Endodermal cell (in vitro differentiated cells): Measurements from ENCODE around the gene S100PBP. TPM values are rescaled to one million over a fixed set of nuclear protein-coding genes. Genes with fewer than 3 reads are reported as not detected.
"Not testable (repeated sequence)": the region's sequence is repeated elsewhere in the genome, so short reads cannot be mapped to it uniquely, and the experiment has no call there.

Experiments
- DNase-seq: peaks from one replicate; pipeline ENCODE4 v3.0.0-alpha.2; 2017
- H3K27ac ChIP-seq: 2 replicates; pipeline ENCODE4 v1.5.1; 2013; ENCODE audit warnings: mild to moderate bottlenecking, low read depth, low read length, moderate library complexity
- H3K27me3 ChIP-seq: 2 replicates; pipeline ENCODE4 v1.6.1; 2013; ENCODE audit warnings: mild to moderate bottlenecking, low read length, moderate library complexity; ENCODE audit not compliant: insufficient read depth, control insufficient read depth, poor library complexity, severe bottlenecking
- H3K36me3 ChIP-seq: 2 replicates; pipeline ENCODE4 v1.7.0; 2013; ENCODE audit warnings: mild to moderate bottlenecking, low read length, moderate library complexity; ENCODE audit not compliant: control insufficient read depth, insufficient read depth
- H3K4me1 ChIP-seq: one replicate; pipeline ENCODE4 v1.7.0; 2013; ENCODE audit warnings: low read length; ENCODE audit not compliant: control insufficient read depth, insufficient read depth
- H3K4me3 ChIP-seq: 2 replicates; pipeline ENCODE4 v1.5.1; 2013; ENCODE audit warnings: mild to moderate bottlenecking, low read length, moderate library complexity
- H3K9ac ChIP-seq: 2 replicates; pipeline ENCODE4 v1.6.1; 2013; ENCODE audit warnings: mild to moderate bottlenecking, low read length, moderate library complexity; ENCODE audit not compliant: poor library complexity, severe bottlenecking; ENCODE audit errors: extremely low read depth
- H3K9me3 ChIP-seq: 2 replicates; pipeline ENCODE4 v1.6.1; 2013; ENCODE audit warnings: mild to moderate bottlenecking, low read length, moderate library complexity; ENCODE audit not compliant: control insufficient read depth
- H3K27ac Mint-ChIP-seq: 2 replicates; pipeline ENCODE4 v1.8.0; 2020; ENCODE audit warnings: mixed read lengths
- H3K27me3 Mint-ChIP-seq: 2 replicates; pipeline ENCODE4 v1.8.0; 2021; ENCODE audit warnings: mild to moderate bottlenecking, mixed read lengths; ENCODE audit not compliant: insufficient read depth
- H3K36me3 Mint-ChIP-seq: 2 replicates; pipeline ENCODE4 v1.8.0; 2020; ENCODE audit warnings: low read depth, mixed read lengths
- H3K4me1 Mint-ChIP-seq: 2 replicates; pipeline ENCODE4 v1.8.0; 2020; ENCODE audit warnings: mixed read lengths
- H3K4me3 Mint-ChIP-seq: 2 replicates; pipeline ENCODE4 v1.8.0; 2020; ENCODE audit warnings: mild to moderate bottlenecking, moderate library complexity, mixed read lengths
- H3K9me3 Mint-ChIP-seq: 2 replicates; pipeline ENCODE4 v1.8.0; 2020; ENCODE audit warnings: mild to moderate bottlenecking, mixed read lengths
- CTCF ChIP-seq: fragments of 200-600 bp; sonication (generic); conservative IDR thresholded peaks from 2 replicates; pipeline ENCODE4 v1.5.0; 2021; ENCODE audit warnings: antibody characterized with exemption, mild to moderate bottlenecking
- WGBS, 2 experiments: methylation state at CpG; one replicate each; pipeline versions ENCODE4 v1.1.5 to v1.1.7; 2013; ENCODE audit warnings: missing lambda C conversion rate in 2 of 2, mixed read lengths in 1 of 2; ENCODE audit not compliant: insufficient coverage in 1 of 2, insufficient read length in 1 of 2; 5-methylcytosine and 5-hydroxymethylcytosine counted together
- total RNA-seq, 2 donors: library from RNA; stranded (reverse); fragmentation: NEBNext Ultra II Directional in 1 of 2; extraction: Animal tissue kit (Norgen Biotek cat#: 25700) in 1 of 2; gene quantifications; 2 replicates in 1 of 2; 3 replicates in 1 of 2; pipeline ENCODE4 v1.2.1, GENCODE V29; 2021

S100PBP gene
- total RNA-seq, 2 donors from 2014 or later = 91.4 to 112 TPM

- Mint-ChIP-seq H3K27me3 (no peaks in the 10 kb centered on the region), H3K4me1 (no peaks in the 10 kb centered on the region), H3K27ac (no peak overlapping the region), H3K36me3 (peaks cover 79% of the 10 kb centered on the region), H3K4me3 (no peak overlapping the region), H3K9me3 (no peaks in the 10 kb centered on the region)
- DNase-seq = no peak
- H3K36me3 ChIP-seq = peaks cover 96% of the 10 kb centered on the region
- 80 to 98% methylated on average over 1 to 3 of the region's 3 CpGs for WGBS, 2 experiments
- no peak overlapping the region for H3K9ac ChIP-seq
- no peak overlapping the region for H3K27ac ChIP-seq
- no peaks in the 10 kb centered on the region for H3K9me3 ChIP-seq
- no peak overlapping the region for H3K4me3 ChIP-seq
- no peak for TF ChIP-seq CTCF
- no peaks in the 10 kb centered on the region for H3K27me3 ChIP-seq
- H3K4me1 ChIP-seq = peaks cover 10% of the 10 kb centered on the region
These were observed 32.6 kb upstream of the S100PBP start for GRCh38 chr1:32784817-32785216.

GRCh38 chr1:32786856-32787255 lies 30.6 kb upstream of the S100PBP start:
- Mint-ChIP-seq H3K36me3 (peaks cover 73% of the 10 kb centered on the region), H3K27ac (no peak overlapping the region), H3K4me1 (no peaks in the 10 kb centered on the region), H3K27me3 (no peaks in the 10 kb centered on the region), H3K9me3 (no peaks in the 10 kb centered on the region), H3K4me3 (no peak overlapping the region)
- no peaks in the 10 kb centered on the region for H3K27me3 ChIP-seq
- H3K9me3 ChIP-seq = no peaks in the 10 kb centered on the region
- H3K4me1 ChIP-seq = peaks cover 3% of the 10 kb centered on the region
- 95 to 96% methylated on average over 2 to 4 of the region's 4 CpGs for WGBS, 2 experiments
- no peak overlapping the region for H3K9ac ChIP-seq
- peak; percentile 55 for TF ChIP-seq CTCF
- no peak overlapping the region for H3K27ac ChIP-seq
- DNase-seq = no peak
- no peak overlapping the region for H3K4me3 ChIP-seq
- H3K36me3 ChIP-seq = peaks cover 92% of the 10 kb centered on the region

GRCh38 chr1:32789356-32789755 lies 28.1 kb upstream of the S100PBP start:
- not testable (repeated sequence) for H3K27me3 ChIP-seq, H3K27ac Mint-ChIP-seq, H3K4me1 Mint-ChIP-seq, H3K9me3 Mint-ChIP-seq, DNase-seq, H3K4me3 ChIP-seq, H3K9me3 ChIP-seq, H3K4me1 ChIP-seq, H3K9ac ChIP-seq, H3K4me3 Mint-ChIP-seq, H3K27me3 Mint-ChIP-seq, H3K27ac ChIP-seq
- H3K36me3 ChIP-seq = peaks cover 91% of the 10 kb centered on the region
- H3K36me3 Mint-ChIP-seq = peaks cover 71% of the 10 kb centered on the region
- 100% methylated on average over 2 of the region's 2 CpGs; no CpG with 5 or more reads in 1 of the 2 experiments for WGBS, 2 experiments

GRCh38 chr1:32791881-32792280 lies 25.6 kb upstream of the S100PBP start:
- no peaks in the 10 kb centered on the region for H3K27me3 Mint-ChIP-seq
- no peak overlapping the region for H3K27ac ChIP-seq
- no peak overlapping the region for H3K4me3 Mint-ChIP-seq
- no peaks in the 10 kb centered on the region for H3K9me3 Mint-ChIP-seq
- peak overlapping the region; percentile 54 for H3K27ac Mint-ChIP-seq
- peaks cover 60% of the 10 kb centered on the region for H3K36me3 Mint-ChIP-seq
- no peak for TF ChIP-seq CTCF
- H3K9ac ChIP-seq = no peak overlapping the region
- no peaks in the 10 kb centered on the region for H3K9me3 ChIP-seq
- no peaks in the 10 kb centered on the region for H3K4me1 ChIP-seq
- 91 to 100% methylated on average over 1 of the region's 1 CpG for WGBS, 2 experiments
- H3K36me3 ChIP-seq = peaks cover 83% of the 10 kb centered on the region
- H3K4me3 ChIP-seq = no peak overlapping the region
- DNase-seq = no peak
- H3K4me1 Mint-ChIP-seq = no peaks in the 10 kb centered on the region
- H3K27me3 ChIP-seq = no peaks in the 10 kb centered on the region

- peaks cover 88% of the 10 kb centered on the region for H3K36me3 ChIP-seq
- not testable (repeated sequence) for H3K4me1 ChIP-seq, H3K9me3 ChIP-seq, H3K4me3 Mint-ChIP-seq, H3K9me3 Mint-ChIP-seq, H3K4me1 Mint-ChIP-seq, H3K27ac Mint-ChIP-seq, H3K27ac ChIP-seq, H3K4me3 ChIP-seq, H3K27me3 ChIP-seq, H3K27me3 Mint-ChIP-seq, DNase-seq, H3K9ac ChIP-seq
- WGBS, 2 experiments = 97 to 98% methylated on average over 4 of the region's 4 CpGs
- H3K36me3 Mint-ChIP-seq = peaks cover 64% of the 10 kb centered on the region
These were observed 21.7 kb upstream of the S100PBP start for GRCh38 chr1:32795763-32796162.
